Measurements from ENCODE around the gene HIPK2.

GRCh38 chr7:139704308-139704879 is 73.4 kb downstream of the HIPK2 start:
- TF ChIP-seq GATA2 (IDR thresholded peaks at IDR 0.05; ENCODE audit: low read depth, low read length) (no peak), GATA3 (IDR thresholded peaks at IDR 0.05; ENCODE audit: low read depth, low read length) (no peak)
